ENCODE results near the gene JAK1.

JAK1 gene

GRCh38 chr1:64875101-64875500 lies 91.2 kb downstream of the JAK1 start:
- no peak for DNase-seq
- H3K36me3 ChIP-seq, result peaks cover 59 to 71% (median 64%) of the 10 kb centered on the region in 3 donors
- H3K9me3 ChIP-seq, result no peaks in the 10 kb centered on the region
- H3K27me3 ChIP-seq, result no peaks in the 10 kb centered on the region
- H3K4me1 ChIP-seq, result no peaks in the 10 kb centered on the region
- no peak overlapping the region for H3K4me3 ChIP-seq
- TF ChIP-seq, protein P1, sequence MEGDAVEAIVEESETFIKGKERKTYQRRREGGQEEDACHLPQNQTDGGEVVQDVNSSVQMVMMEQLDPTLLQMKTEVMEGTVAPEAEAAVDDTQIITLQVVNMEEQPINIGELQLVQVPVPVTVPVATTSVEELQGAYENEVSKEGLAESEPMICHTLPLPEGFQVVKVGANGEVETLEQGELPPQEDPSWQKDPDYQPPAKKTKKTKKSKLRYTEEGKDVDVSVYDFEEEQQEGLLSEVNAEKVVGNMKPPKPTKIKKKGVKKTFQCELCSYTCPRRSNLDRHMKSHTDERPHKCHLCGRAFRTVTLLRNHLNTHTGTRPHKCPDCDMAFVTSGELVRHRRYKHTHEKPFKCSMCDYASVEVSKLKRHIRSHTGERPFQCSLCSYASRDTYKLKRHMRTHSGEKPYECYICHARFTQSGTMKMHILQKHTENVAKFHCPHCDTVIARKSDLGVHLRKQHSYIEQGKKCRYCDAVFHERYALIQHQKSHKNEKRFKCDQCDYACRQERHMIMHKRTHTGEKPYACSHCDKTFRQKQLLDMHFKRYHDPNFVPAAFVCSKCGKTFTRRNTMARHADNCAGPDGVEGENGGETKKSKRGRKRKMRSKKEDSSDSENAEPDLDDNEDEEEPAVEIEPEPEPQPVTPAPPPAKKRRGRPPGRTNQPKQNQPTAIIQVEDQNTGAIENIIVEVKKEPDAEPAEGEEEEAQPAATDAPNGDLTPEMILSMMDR (IDR thresholded peaks at IDR 0.05), result no peak
- intact Hi-C loops (cut with DNase I; ENCODE audit: low total_unique reads), result no loop called here
- no peak overlapping the region for H3K27ac ChIP-seq

- Histone ChIP-seq H3K4me3 (no peak overlapping the region), H3K27me3 (no peaks in the 10 kb centered on the region)
Observed at GRCh38 chr1:64874666-64875065, 91.7 kb downstream of the JAK1 start.

DNA sequence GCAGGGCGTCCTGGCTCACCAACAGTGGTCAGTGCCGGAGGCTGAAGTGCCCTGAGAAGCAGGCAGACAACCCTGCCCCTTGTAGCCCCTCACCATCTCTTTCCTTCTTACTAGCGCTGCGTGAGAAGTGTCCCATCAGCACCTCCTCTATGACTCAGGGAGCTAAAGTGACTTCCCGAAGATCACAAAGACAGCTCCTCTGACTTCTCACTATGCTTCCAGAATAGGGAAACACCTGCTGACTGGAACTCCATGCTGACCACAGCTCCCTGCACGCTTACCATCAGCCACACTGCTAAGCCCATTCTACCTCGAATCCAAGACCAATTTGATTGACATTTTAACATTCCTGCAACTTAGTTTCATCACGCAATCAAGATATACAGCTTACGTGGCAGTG lies 92.8 kb downstream of the JAK1 start:
- intact Hi-C loops (cut with DNase I; ENCODE audit: low total_unique reads), result no loop called here
- H3K4me3 ChIP-seq, result no peak overlapping the region
- H3K4me1 ChIP-seq, result no peaks in the 10 kb centered on the region
- H3K36me3 ChIP-seq, result peaks cover 67 to 79% (median 68%) of the 10 kb centered on the region in 3 donors
- no peaks in the 10 kb centered on the region for H3K9me3 ChIP-seq
- DNase-seq, result no peak
- no peaks in the 10 kb centered on the region for H3K27me3 ChIP-seq
- no peak overlapping the region for H3K27ac ChIP-seq
- TF ChIP-seq, protein P1 (IDR thresholded peaks at IDR 0.05), result no peak

More at GRCh38 chr1:64874666-64875065, 91.7 kb downstream of the JAK1 start:
- no peaks in the 10 kb centered on the region for H3K4me1 ChIP-seq
- TF ChIP-seq, protein P1 (IDR thresholded peaks at IDR 0.05), result no peak
- intact Hi-C loops (cut with DNase I; ENCODE audit: low total_unique reads), result no loop called here
- no peak overlapping the region for H3K27ac ChIP-seq
- H3K9me3 ChIP-seq, result no peaks in the 10 kb centered on the region
- H3K36me3 ChIP-seq, result peaks cover 63 to 71% (median 68%) of the 10 kb centered on the region in 3 donors
- no peak for DNase-seq

DNA sequence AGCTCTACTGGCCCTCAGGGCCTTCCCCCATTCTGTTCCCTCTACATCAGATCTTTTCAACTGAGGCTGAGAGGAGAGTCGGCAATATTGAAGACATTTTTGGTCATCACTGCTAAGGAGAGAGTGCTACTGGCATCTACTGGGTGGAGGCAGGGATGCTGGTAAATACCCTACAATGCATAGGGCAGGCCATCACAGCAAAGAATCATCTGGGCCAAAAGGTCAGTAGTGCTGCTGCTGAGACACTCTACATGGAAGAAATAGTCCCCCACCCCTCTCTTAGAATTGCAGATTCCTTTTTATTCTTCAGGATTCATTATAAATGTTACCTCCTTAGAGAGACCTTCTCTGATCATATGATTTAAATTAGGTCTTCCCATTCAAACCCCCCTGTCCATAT lies 94.3 kb downstream of the JAK1 start:
- DNase-seq, result no peak
- TF ChIP-seq, protein P1 (IDR thresholded peaks at IDR 0.05), result no peak
- Histone ChIP-seq H3K9me3 (no peaks in the 10 kb centered on the region), H3K27ac (no peak overlapping the region), H3K36me3 (peaks cover 69 to 83% (median 70%) of the 10 kb centered on the region in 3 donors), H3K4me3 (no peak overlapping the region), H3K27me3 (no peaks in the 10 kb centered on the region), H3K4me1 (no peaks in the 10 kb centered on the region)
- intact Hi-C loops (cut with DNase I; ENCODE audit: low total_unique reads), result no loop called here

GRCh38 chr1:64871256-64871655 lies 95.1 kb downstream of the JAK1 start:
- Histone ChIP-seq H3K27me3 (no peaks in the 10 kb centered on the region), H3K27ac (no peak overlapping the region), H3K4me1 (no peaks in the 10 kb centered on the region), H3K9me3 (no peaks in the 10 kb centered on the region), H3K36me3 (peaks cover 74 to 88% (median 74%) of the 10 kb centered on the region in 3 donors), H3K4me3 (no peak overlapping the region)
- intact Hi-C loops (cut with DNase I; ENCODE audit: low total_unique reads), result no loop called here
- DNase-seq, result no peak
- TF ChIP-seq, protein P1 (IDR thresholded peaks at IDR 0.05), result no peak

DNA sequence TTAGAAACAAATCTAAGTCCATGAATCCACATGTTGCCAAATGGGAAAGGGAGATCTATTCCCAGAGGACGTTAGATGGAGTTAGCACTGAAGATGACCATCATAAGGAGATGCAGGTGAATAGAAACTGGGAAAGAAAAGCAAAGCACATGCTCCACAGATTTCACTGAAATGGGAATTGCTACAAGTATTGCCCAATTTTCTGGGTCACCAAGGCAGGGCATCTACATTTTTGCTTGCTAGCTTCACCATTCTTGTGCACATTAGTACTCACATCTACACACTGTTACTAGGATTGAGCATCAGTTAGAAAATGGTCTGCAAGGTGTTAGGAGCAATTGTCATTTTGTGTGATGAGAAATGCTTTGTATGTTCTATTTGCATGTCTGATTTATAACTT lies 99.1 kb downstream of the JAK1 start:
- Histone ChIP-seq H3K27ac (no peak overlapping the region), H3K4me1 (no peaks in the 10 kb centered on the region), H3K4me3 (no peak overlapping the region), H3K36me3 (peaks cover 49 to 82% (median 64%) of the 10 kb centered on the region in 3 donors), H3K9me3 (no peaks in the 10 kb centered on the region), H3K27me3 (no peaks in the 10 kb centered on the region)
- intact Hi-C loops (cut with DNase I; ENCODE audit: low total_unique reads), result no loop called here
- TF ChIP-seq, protein P1 (IDR thresholded peaks at IDR 0.05), result no peak
- DNase-seq, result no peak

Data from tibial artery (tissue), 4 donors.